ENCODE data around the gene SBNO2. TPM values are rescaled to one million over a fixed set of nuclear protein-coding genes. Genes with fewer than 3 reads are reported as not detected.
A peak's percentile ranks its signal among the peaks of the same experiment; 100 is the strongest.

SBNO2 gene
- total RNA-seq, 1 donor from 2014 or later, result 14.8 TPM

- DNase-seq (ENCODE audit: low read depth in 2 of 2), result peak in 1 of 2 donors; percentile 9
Observed at GRCh38 chr19:1169921-1170885, 3.9 kb downstream of the SBNO2 start.

GRCh38 chr19:1169411-1169791 lies 4.7 kb downstream of the SBNO2 start:
- DNase-seq (ENCODE audit: low read depth in 2 of 2), result no peak

- peak in 1 of 2 donors; percentile 11 for DNase-seq (ENCODE audit: low read depth in 2 of 2)
Observed at GRCh38 chr19:1168572-1169410, 5.3 kb downstream of the SBNO2 start.

GRCh38 chr19:1167687-1168571 lies 6.1 kb downstream of the SBNO2 start:
- no peak for DNase-seq (ENCODE audit: low read depth in 2 of 2)

GRCh38 chr19:1166872-1167573 lies 7.0 kb downstream of the SBNO2 start:
- no peak for DNase-seq (ENCODE audit: low read depth in 2 of 2)

GRCh38 chr19:1164684-1165531 lies 9.2 kb downstream of the SBNO2 start:
- DNase-seq (ENCODE audit: low read depth in 2 of 2), result no peak

GRCh38 chr19:1163934-1164683 lies 10.0 kb downstream of the SBNO2 start:
- DNase-seq (ENCODE audit: low read depth in 2 of 2), result no peak

GRCh38 chr19:1163283-1163933 lies 10.7 kb downstream of the SBNO2 start:
- no peak for DNase-seq (ENCODE audit: low read depth in 2 of 2)

GRCh38 chr19:1162404-1163282 lies 11.4 kb downstream of the SBNO2 start:
- DNase-seq (ENCODE audit: low read depth in 2 of 2), result no peak

GRCh38 chr19:1161716-1162115 lies 12.4 kb downstream of the SBNO2 start:
- no peak for DNase-seq (ENCODE audit: low read depth in 2 of 2)

GRCh38 chr19:1159864-1160595 lies 14.0 kb downstream of the SBNO2 start:
- no peak for DNase-seq (ENCODE audit: low read depth in 2 of 2)

- DNase-seq (ENCODE audit: low read depth in 2 of 2), result no peak
Observed at GRCh38 chr19:1158885-1159448, 15.1 kb downstream of the SBNO2 start.

- no peak for DNase-seq (ENCODE audit: low read depth in 2 of 2)
Observed at GRCh38 chr19:1157931-1158884, 15.9 kb downstream of the SBNO2 start.

GRCh38 chr19:1156830-1157615 lies 17.0 kb downstream of the SBNO2 start:
- no peak for DNase-seq (ENCODE audit: low read depth in 2 of 2)

All from dermis microvascular lymphatic vessel endothelial cell (primary cell).